ENCODE measurements around the gene MYO16.

MYO16 gene

DNA sequence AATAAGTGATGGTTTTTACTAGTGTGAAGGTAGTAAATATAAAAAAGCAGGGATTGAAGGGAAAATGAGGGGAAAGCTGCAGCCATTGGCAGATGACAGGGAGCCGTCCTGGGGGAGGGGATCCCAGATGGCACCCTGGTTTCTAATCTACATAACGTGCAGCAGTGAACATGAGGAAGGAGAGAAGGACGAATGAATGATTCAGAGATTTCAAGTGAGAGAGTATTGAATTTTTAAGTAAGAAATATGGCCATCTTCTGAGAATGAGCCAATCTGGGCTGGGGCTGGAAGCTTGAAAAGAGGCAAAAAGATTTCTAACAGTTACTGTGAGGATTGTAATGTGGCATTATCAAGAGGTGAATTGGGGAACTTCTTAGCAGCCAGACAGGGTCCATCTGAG, 414.2 kb downstream of the MYO16 start:
- ChIA-PET CTCF (no interaction called here), POLR2A (no interaction called here)
- Histone ChIP-seq H3K9me3 (ENCODE audit: control insufficient read depth, insufficient read depth, low read depth, low read length) (no peaks in the 10 kb centered on the region), H3K36me3 (ENCODE audit: control insufficient read depth in 2 of 2, insufficient read depth in 1 of 2, low read length in 2 of 2) (no peaks in the 10 kb centered on the region), H3K4me3 (ENCODE audit: low read depth, low read length) (no peak overlapping the region), H3K27ac (ENCODE audit: extremely low read depth, low read depth, low read length) (no peak overlapping the region), H3K4me1 (ENCODE audit: control insufficient read depth, insufficient read depth, low read length) (no peaks in the 10 kb centered on the region)
- no peak for TF ChIP-seq ZNF670 (tag by site-specific recombination; IDR thresholded peaks at IDR 0.05; ENCODE audit: low read depth)
- TF ChIP-seq ZNF302 (tag by site-specific recombination; IDR thresholded peaks at IDR 0.05; ENCODE audit: low read depth), result no peak
- no peak for TF ChIP-seq ZNF239 (tag by site-specific recombination; IDR thresholded peaks at IDR 0.05)
- TF ChIP-seq, protein P1, sequence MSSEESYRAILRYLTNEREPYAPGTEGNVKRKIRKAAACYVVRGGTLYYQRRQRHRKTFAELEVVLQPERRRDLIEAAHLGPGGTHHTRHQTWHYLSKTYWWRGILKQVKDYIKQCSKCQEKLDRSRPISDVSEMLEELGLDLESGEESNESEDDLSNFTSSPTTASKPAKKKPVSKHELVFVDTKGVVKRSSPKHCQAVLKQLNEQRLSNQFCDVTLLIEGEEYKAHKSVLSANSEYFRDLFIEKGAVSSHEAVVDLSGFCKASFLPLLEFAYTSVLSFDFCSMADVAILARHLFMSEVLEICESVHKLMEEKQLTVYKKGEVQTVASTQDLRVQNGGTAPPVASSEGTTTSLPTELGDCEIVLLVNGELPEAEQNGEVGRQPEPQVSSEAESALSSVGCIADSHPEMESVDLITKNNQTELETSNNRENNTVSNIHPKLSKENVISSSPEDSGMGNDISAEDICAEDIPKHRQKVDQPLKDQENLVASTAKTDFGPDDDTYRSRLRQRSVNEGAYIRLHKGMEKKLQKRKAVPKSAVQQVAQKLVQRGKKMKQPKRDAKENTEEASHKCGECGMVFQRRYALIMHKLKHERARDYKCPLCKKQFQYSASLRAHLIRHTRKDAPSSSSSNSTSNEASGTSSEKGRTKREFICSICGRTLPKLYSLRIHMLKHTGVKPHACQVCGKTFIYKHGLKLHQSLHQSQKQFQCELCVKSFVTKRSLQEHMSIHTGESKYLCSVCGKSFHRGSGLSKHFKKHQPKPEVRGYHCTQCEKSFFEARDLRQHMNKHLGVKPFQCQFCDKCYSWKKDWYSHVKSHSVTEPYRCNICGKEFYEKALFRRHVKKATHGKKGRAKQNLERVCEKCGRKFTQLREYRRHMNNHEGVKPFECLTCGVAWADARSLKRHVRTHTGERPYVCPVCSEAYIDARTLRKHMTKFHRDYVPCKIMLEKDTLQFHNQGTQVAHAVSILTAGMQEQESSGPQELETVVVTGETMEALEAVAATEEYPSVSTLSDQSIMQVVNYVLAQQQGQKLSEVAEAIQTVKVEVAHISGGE (tag by site-specific recombination; conservative IDR thresholded peaks at IDR 0.05; ENCODE audit: low read depth), result no peak
- no peak for TF ChIP-seq ZNF544 (tag by site-specific recombination; IDR thresholded peaks at IDR 0.05)
- no peak for TF ChIP-seq ZNF610 (tag by site-specific recombination; IDR thresholded peaks at IDR 0.05; ENCODE audit: borderline replicate concordance)
- no peak for TF ChIP-seq ZNF830 (tag by site-specific recombination; IDR thresholded peaks at IDR 0.05; ENCODE audit: low read depth)
- TF ChIP-seq, protein P2, sequence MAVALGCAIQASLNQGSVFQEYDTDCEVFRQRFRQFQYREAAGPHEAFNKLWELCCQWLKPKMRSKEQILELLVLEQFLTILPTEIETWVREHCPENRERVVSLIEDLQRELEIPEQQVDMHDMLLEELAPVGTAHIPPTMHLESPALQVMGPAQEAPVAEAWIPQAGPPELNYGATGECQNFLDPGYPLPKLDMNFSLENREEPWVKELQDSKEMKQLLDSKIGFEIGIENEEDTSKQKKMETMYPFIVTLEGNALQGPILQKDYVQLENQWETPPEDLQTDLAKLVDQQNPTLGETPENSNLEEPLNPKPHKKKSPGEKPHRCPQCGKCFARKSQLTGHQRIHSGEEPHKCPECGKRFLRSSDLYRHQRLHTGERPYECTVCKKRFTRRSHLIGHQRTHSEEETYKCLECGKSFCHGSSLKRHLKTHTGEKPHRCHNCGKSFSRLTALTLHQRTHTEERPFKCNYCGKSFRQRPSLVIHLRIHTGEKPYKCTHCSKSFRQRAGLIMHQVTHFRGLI (tag by site-specific recombination; IDR thresholded peaks at IDR 0.05), result no peak
- no peak for TF ChIP-seq ZNF555 (tag by site-specific recombination; conservative IDR thresholded peaks at IDR 0.05)
- no peak for TF ChIP-seq ZNF335 (tag by site-specific recombination; conservative IDR thresholded peaks at IDR 0.05)
- no peak for TF ChIP-seq TCF7L2 (IDR thresholded peaks at IDR 0.05; ENCODE audit: borderline replicate concordance, low read depth, low read length)
- TF ChIP-seq TRIM28 (IDR thresholded peaks at IDR 0.05; ENCODE audit: borderline replicate concordance, low read length), result no peak
- TF ChIP-seq OSR2 (tag by site-specific recombination; IDR thresholded peaks at IDR 0.05), result no peak
- no peak for TF ChIP-seq ZNF266 (tag by site-specific recombination; IDR thresholded peaks at IDR 0.05; ENCODE audit: low read depth)
- TF ChIP-seq, protein P3, sequence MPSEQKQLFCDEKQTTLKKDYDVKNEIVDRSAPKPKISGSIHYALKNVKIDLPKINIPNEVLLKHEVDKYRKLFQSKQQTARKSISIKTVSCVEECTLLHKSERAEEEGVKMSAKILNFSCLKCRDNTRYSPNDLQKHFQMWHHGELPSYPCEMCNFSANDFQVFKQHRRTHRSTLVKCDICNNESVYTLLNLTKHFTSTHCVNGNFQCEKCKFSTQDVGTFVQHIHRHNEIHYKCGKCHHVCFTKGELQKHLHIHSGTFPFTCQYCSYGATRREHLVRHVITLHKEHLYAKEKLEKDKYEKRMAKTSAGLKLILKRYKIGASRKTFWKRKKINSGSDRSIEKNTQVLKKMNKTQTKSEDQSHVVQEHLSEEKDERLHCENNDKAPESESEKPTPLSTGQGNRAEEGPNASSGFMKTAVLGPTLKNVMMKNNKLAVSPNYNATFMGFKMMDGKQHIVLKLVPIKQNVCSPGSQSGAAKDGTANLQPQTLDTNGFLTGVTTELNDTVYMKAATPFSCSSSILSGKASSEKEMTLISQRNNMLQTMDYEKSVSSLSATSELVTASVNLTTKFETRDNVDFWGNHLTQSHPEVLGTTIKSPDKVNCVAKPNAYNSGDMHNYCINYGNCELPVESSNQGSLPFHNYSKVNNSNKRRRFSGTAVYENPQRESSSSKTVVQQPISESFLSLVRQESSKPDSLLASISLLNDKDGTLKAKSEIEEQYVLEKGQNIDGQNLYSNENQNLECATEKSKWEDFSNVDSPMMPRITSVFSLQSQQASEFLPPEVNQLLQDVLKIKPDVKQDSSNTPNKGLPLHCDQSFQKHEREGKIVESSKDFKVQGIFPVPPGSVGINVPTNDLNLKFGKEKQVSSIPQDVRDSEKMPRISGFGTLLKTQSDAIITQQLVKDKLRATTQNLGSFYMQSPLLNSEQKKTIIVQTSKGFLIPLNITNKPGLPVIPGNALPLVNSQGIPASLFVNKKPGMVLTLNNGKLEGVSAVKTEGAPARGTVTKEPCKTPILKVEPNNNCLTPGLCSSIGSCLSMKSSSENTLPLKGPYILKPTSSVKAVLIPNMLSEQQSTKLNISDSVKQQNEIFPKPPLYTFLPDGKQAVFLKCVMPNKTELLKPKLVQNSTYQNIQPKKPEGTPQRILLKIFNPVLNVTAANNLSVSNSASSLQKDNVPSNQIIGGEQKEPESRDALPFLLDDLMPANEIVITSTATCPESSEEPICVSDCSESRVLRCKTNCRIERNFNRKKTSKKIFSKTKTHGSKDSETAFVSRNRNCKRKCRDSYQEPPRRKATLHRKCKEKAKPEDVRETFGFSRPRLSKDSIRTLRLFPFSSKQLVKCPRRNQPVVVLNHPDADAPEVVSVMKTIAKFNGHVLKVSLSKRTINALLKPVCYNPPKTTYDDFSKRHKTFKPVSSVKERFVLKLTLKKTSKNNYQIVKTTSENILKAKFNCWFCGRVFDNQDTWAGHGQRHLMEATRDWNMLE (tag by site-specific recombination; conservative IDR thresholded peaks at IDR 0.05; ENCODE audit: low read depth), result no peak
- no peak for TF ChIP-seq ZNF549 (tag by site-specific recombination; IDR thresholded peaks at IDR 0.05)
- TF ChIP-seq ZNF707 (tag by site-specific recombination; IDR thresholded peaks at IDR 0.05), result no peak
- TF ChIP-seq, protein P4, sequence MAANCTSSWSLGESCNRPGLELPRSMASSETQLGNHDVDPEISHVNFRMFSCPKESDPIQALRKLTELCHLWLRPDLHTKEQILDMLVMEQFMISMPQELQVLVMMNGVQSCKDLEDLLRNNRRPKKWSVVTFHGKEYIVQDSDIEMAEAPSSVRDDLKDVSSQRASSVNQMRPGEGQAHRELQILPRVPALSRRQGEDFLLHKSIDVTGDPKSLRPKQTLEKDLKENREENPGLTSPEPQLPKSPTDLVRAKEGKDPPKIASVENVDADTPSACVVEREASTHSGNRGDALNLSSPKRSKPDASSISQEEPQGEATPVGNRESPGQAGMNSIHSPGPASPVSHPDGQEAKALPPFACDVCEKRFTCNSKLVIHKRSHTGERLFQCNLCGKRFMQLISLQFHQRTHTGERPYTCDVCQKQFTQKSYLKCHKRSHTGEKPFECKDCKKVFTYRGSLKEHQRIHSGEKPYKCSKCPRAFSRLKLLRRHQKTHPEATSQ (tag by site-specific recombination; IDR thresholded peaks at IDR 0.05), result no peak

All from HEK293 (cell line).